OCI-LY3 (cell line): ENCODE results near the gene ABCG1.
A peak's percentile ranks its signal among the peaks of the same experiment; 100 is the strongest.

Source experiments
- H2AFZ ChIP-seq: fragments of 200-600, 300-600 bp; shearing (Covaris generic); 2 replicates; pipeline ENCODE4 v1.6.0; 2014; ENCODE audit warnings: antibody characterized with exemption, low read depth, low read length
- H3K27ac ChIP-seq: fragments of 200-600, 300-600 bp; sonication (generic); 2 replicates; pipeline ENCODE4 v1.5.1; 2014; ENCODE audit warnings: mild to moderate bottlenecking, low read length, moderate library complexity, mixed read lengths
- H3K27me3 ChIP-seq: fragments of 200-600, 300-600 bp; sonication (generic); 2 replicates; pipeline ENCODE4 v1.6.1; 2014; ENCODE audit warnings: low read depth, low read length, mixed read lengths
- H3K36me3 ChIP-seq: fragments of 200-600, 300-600 bp; sonication (generic); replicated peaks from 2 replicates; pipeline ENCODE3; 2014; ENCODE audit warnings: low read depth, low read length, mixed read lengths
- H3K4me1 ChIP-seq: fragments of 300-600, 200-600 bp; sonication (generic); 2 replicates; pipeline ENCODE4 v1.6.1; 2014; ENCODE audit warnings: low read length, mixed read lengths
- H3K4me2 ChIP-seq: fragments of 200-600, 300-600 bp; sonication (generic); 2 replicates; pipeline ENCODE4 v1.6.1; 2014; ENCODE audit warnings: low read length, mixed read lengths
- H3K4me3 ChIP-seq: fragments of 300-600, 200-600 bp; sonication (generic); 2 replicates; pipeline ENCODE4 v1.5.1; 2014; ENCODE audit warnings: antibody characterized with exemption, mild to moderate bottlenecking, low read length, moderate library complexity
- H3K79me2 ChIP-seq: fragments of 300-600, 200-600 bp; shearing (Covaris generic); 2 replicates; pipeline ENCODE4 v1.6.1; 2014; ENCODE audit warnings: mild to moderate bottlenecking, low read length, mixed read lengths
- H3K9ac ChIP-seq: fragments of 300-600, 200-600 bp; shearing (Covaris generic); 2 replicates; pipeline ENCODE4 v1.6.0; 2014; ENCODE audit warnings: mild to moderate bottlenecking, low read length, moderate library complexity
- H3K9me3 ChIP-seq: fragments of 200-600, 300-600 bp; shearing (Covaris generic); 2 replicates; pipeline ENCODE4 v1.6.1; 2014; ENCODE audit warnings: low read length, mixed read lengths; ENCODE audit not compliant: insufficient read depth
- H4K20me1 ChIP-seq: fragments of 200-600, 300-600 bp; sonication (generic); 2 replicates; pipeline ENCODE4 v1.6.1; 2016; ENCODE audit warnings: low read length, mixed read lengths; ENCODE audit not compliant: insufficient read depth
- CTCF ChIP-seq: fragments of 200-600, 300-600 bp; sonication (generic); IDR thresholded peaks from 2 replicates; pipeline ENCODE4 v1.5.1; 2014; ENCODE audit warnings: antibody characterized with exemption, low read length, low read depth
- EZH2phosphoT487 ChIP-seq: fragments of 200-600 bp; shearing (Covaris generic); IDR thresholded peaks from 2 replicates; pipeline ENCODE4 v1.6.1; 2018; ENCODE audit warnings: antibody characterized with exemption, mixed run types, low read depth

ABCG1 gene

GRCh38 chr21:42308161-42308913 is 89.4 kb downstream of the ABCG1 start:
- Histone ChIP-seq H2AFZ (no peak overlapping the region), H3K36me3 (no peaks in the 10 kb centered on the region), H3K9ac (no peak overlapping the region), H3K4me2 (no peak overlapping the region), H3K27me3 (peaks cover 21% of the 10 kb centered on the region; the same call in 1 of the 2 replicates), H4K20me1 (no peaks in the 10 kb centered on the region), H3K9me3 (no peaks in the 10 kb centered on the region), H3K4me1 (peaks cover 5% of the 10 kb centered on the region), H3K4me3 (no peak overlapping the region), H3K27ac (no peak overlapping the region), H3K79me2 (no peaks in the 10 kb centered on the region)
- TF ChIP-seq EZH2phosphoT487 (no peak), CTCF (no peak)

GRCh38 chr21:42308914-42309752 is 90.2 kb downstream of the ABCG1 start:
- Histone ChIP-seq H3K27me3 (peaks cover 21% of the 10 kb centered on the region; the same call in 1 of the 2 replicates), H4K20me1 (no peaks in the 10 kb centered on the region), H3K4me3 (peak overlapping the region; percentile 65), H2AFZ (peak overlapping the region; percentile 60; the same call in 1 of the 2 replicates), H3K4me2 (peak overlapping the region; percentile 91), H3K9me3 (no peaks in the 10 kb centered on the region), H3K9ac (peak overlapping the region; percentile 19; the same call in 1 of the 2 replicates), H3K4me1 (peaks cover 5% of the 10 kb centered on the region), H3K36me3 (no peaks in the 10 kb centered on the region), H3K79me2 (no peaks in the 10 kb centered on the region), H3K27ac (no peak overlapping the region)
- no peak for TF ChIP-seq EZH2phosphoT487
- no peak; the same call in 1 of the 2 replicates for TF ChIP-seq CTCF

- Histone ChIP-seq H3K27me3 (peaks cover 19% of the 10 kb centered on the region; the same call in 1 of the 2 replicates), H3K4me1 (peaks cover 5% of the 10 kb centered on the region), H3K9me3 (no peaks in the 10 kb centered on the region), H3K4me2 (peak overlapping the region; percentile 91), H3K9ac (peak overlapping the region; percentile 19; the same call in 1 of the 2 replicates), H3K27ac (no peak overlapping the region), H3K4me3 (peak overlapping the region; percentile 65), H3K79me2 (no peaks in the 10 kb centered on the region), H3K36me3 (no peaks in the 10 kb centered on the region), H4K20me1 (no peaks in the 10 kb centered on the region), H2AFZ (peak overlapping the region; percentile 60; the same call in 1 of the 2 replicates)
- TF ChIP-seq CTCF (peak; percentile 70), EZH2phosphoT487 (no peak)
Measured at GRCh38 chr21:42309753-42310213, 90.8 kb downstream of the ABCG1 start.
